HAP-1 (cell line): ENCODE data around the gene HSD17B11.
A peak's percentile ranks its signal among the peaks of the same experiment; 100 is the strongest.
"Not testable (repeated sequence)": the region's sequence is repeated elsewhere in the genome, so short reads cannot be mapped to it uniquely, and the experiment has no call there.

Source experiments
- DNase-seq, 2 experiments: peaks; one replicate each; pipeline ENCODE4 v3.0.0-alpha.2; 2016 to 2020; ENCODE audit warnings: low spot score in 2 of 2
- H3K27me3 ChIP-seq: fragments of 250-450 bp; sonication (Bioruptor Pico); 2 replicates; pipeline ENCODE4 v1.5.1; 2020; ENCODE audit warnings: low read depth, mild to moderate bottlenecking, moderate library complexity
- H3K36me3 ChIP-seq: fragments of 250-450 bp; sonication (Bioruptor Pico); replicated peaks from 2 replicates; pipeline ENCODE4 v1.5.1; 2020; ENCODE audit warnings: mild to moderate bottlenecking
- H3K4me1 ChIP-seq: fragments of 250-450 bp; sonication (Bioruptor Pico); 2 replicates; pipeline ENCODE4 v1.5.1; 2020; ENCODE audit warnings: mild to moderate bottlenecking
- H3K4me3 ChIP-seq: fragments of 250-450 bp; sonication (Bioruptor Pico); 2 replicates; pipeline ENCODE4 v1.5.1; 2020; ENCODE audit warnings: mild to moderate bottlenecking, moderate library complexity
- H3K9me3 ChIP-seq: fragments of 250-450 bp; sonication (Bioruptor Pico); 2 replicates; pipeline ENCODE4 v1.5.1; 2020; ENCODE audit warnings: mild to moderate bottlenecking, moderate library complexity
- in situ Hi-C: fragments of 300-500 bp; cut with MboI; formaldehyde crosslinking; loops from 3 replicates; pipeline ENCODE4 v1.14.3; 2020; ENCODE audit warnings: low sequenced_read_pairs, inconsistent platforms, mixed read lengths

HSD17B11 gene

DNA sequence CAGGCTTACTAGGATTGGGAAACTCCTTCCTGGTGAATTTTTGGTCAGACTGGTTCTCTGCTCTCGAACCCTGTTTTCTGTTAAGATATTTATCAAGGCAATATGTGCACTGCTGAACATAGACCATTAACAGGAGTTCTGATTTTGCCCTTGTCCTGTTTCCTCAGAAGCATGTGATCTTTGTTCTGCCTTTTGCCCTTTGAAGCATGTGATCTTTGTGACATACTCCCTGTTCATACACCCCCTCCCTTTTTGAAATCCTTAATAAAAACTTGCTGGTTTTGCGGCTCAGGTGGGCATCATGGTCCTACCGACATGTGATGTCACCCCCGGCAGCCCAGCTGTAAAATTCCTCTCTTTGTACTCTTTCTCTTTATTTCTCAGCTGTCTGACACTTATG is 27.4 kb upstream of the HSD17B11 start:
- H3K9me3 ChIP-seq, H3K27me3 ChIP-seq, H3K36me3 ChIP-seq, H3K4me3 ChIP-seq, in situ Hi-C loops, DNase-seq: not testable (repeated sequence)
- H3K4me1 ChIP-seq = peaks cover 37% of the 10 kb centered on the region

DNA sequence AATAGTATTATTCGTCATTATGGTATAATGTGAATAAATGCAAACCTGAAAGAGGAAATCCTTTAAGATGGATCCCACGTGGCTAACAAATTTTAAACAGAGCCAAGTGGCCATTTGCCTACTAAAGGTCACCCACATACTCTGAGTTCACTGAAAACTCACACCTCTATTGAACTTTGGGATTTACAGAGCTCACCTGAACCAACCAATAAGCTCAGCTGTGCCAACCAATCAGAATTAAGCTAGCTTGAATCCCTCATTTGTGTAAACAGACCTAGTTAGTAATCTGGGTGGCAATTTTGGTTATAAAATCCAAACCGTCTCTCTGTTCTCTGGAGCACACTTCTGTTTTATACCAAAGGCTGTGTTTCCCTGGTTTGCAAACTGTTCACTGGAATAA is 26.0 kb upstream of the HSD17B11 start:
- Histone ChIP-seq H3K4me1 (peaks cover 35% of the 10 kb centered on the region), H3K4me3 (no peak overlapping the region), H3K9me3 (peaks cover 2% of the 10 kb centered on the region), H3K36me3 (no peaks in the 10 kb centered on the region), H3K27me3 (no peaks in the 10 kb centered on the region)
- in situ Hi-C loops = no loop called here
- DNase-seq = no peak

DNA sequence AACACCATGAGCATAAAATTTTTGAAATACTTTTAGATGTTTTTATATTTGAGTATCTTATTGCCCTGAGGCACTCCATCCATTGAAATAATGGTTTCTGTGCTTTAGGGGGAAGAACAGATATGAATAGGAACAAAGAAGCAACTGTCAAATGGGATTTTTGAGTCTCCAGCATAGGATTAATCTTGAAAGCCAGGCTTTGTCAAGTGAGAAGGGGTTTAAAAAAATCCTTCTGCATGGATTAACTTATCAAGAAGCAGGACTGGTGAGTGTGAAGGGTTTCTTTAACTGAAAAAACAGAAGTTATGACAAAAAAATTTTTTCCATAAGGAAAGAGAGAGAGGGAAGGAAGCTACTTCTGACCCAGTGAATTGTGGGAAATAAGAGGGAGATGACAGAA is 23.8 kb upstream of the HSD17B11 start:
- peak; percentile 28 to 87 for DNase-seq
- in situ Hi-C loops = no loop called here

DNA sequence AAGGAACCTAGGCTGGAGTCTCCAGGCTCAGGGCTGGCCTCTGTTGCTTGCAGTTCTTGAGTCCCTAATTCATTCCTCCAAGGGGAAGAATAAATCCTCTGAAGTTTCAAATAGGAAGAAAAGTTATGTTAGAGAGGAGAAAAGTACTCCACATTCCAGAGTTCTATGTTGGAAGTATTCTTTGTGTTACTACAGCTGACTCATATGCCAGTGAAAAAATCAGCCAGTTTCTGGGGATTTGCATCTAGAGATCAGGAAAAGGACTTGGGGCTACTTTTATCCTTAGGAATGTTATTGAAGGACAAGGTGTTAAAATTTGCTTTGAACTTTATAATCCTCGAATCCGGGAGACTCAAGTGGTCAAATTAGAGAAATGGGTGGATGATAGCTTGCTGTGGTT is 19.7 kb upstream of the HSD17B11 start:
- Histone ChIP-seq H3K36me3 (no peaks in the 10 kb centered on the region), H3K27me3 (no peaks in the 10 kb centered on the region), H3K4me1 (peaks cover 33% of the 10 kb centered on the region), H3K9me3 (no peaks in the 10 kb centered on the region; the same call in 1 of the 2 replicates), H3K4me3 (no peak overlapping the region)
- DNase-seq = no peak
- in situ Hi-C loops = no loop called here

More for the DNA sequence above, 23.8 kb upstream of the HSD17B11 start:
- Histone ChIP-seq H3K4me1 (peaks cover 27% of the 10 kb centered on the region), H3K36me3 (no peaks in the 10 kb centered on the region), H3K27me3 (no peaks in the 10 kb centered on the region), H3K4me3 (no peak overlapping the region), H3K9me3 (peaks cover 2% of the 10 kb centered on the region)

DNA sequence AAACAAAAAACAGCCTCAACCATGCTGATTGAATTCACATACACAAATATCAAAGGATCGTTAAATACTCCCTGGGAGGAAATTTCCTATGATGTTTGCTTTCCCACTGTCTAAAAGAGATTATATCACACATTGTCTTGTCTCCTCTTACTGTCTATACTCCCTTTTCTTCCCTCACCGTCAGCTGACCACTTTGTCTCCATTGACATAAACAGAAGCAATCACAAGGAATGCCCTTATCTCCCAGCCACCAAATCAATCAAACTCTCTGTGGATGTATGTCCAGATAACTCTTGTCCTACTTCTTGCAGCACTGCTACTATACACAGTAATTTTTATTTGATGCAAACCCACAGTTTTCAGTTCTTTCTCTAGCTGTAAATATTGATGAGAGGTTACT is 19.2 kb upstream of the HSD17B11 start:
- no peaks in the 10 kb centered on the region for H3K27me3 ChIP-seq
- no peaks in the 10 kb centered on the region; the same call in 1 of the 2 replicates for H3K9me3 ChIP-seq
- in situ Hi-C loops = no loop called here
- peaks cover 29% of the 10 kb centered on the region for H3K4me1 ChIP-seq
- no peaks in the 10 kb centered on the region for H3K36me3 ChIP-seq
- H3K4me3 ChIP-seq = no peak overlapping the region
- no peak for DNase-seq

DNA sequence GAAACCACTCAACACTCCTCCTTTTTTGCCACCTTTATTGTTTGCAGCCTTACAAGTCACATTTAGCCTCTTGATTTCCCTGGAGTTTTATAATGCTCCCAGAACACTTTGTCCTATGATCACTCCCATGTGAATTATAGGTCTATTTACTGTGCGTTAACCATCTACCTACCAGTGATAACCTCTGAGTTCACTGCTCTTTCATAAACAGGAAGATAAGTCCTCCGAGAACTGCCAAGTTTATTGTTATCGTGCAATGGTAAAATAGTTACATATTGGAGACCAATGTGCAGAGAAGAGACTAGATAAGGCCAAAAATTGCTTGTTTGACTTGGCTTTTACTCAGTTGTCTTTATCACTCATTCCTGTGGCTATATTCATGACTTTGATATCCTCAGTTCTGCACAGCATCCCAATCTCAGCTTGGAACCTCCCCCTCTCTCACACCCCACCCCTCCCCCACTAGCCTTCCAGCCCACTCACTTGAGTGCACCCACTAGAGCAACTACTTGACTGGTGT is 18.5 kb upstream of the HSD17B11 start:
- Histone ChIP-seq H3K4me3 (no peak overlapping the region), H3K36me3 (no peaks in the 10 kb centered on the region), H3K9me3 (no peaks in the 10 kb centered on the region), H3K27me3 (no peaks in the 10 kb centered on the region), H3K4me1 (peaks cover 25% of the 10 kb centered on the region)
- in situ Hi-C loops = no loop called here
- DNase-seq = no peak

DNA sequence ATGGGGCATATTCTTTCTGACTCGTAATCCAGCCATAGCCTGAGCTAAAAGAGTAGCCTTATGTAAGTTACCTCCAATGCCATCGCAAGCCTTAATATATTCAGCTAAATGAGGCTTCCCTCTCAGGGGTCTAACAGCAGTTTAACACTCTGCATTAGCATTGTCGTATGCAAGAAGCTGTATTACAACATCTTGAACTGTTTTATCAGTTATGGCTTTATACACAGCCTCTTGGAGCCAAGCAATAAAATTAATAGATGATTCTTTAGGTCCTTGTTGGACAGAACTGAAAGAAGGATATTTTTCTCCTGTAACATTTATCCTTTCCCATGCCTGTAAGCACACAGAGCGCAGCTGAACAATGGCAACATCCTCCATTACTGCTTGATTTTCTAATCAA is 15.9 kb upstream of the HSD17B11 start:
- H3K27me3 ChIP-seq, in situ Hi-C loops, H3K4me3 ChIP-seq, DNase-seq, H3K36me3 ChIP-seq, H3K9me3 ChIP-seq: not testable (repeated sequence)
- peaks cover 23% of the 10 kb centered on the region for H3K4me1 ChIP-seq

DNA sequence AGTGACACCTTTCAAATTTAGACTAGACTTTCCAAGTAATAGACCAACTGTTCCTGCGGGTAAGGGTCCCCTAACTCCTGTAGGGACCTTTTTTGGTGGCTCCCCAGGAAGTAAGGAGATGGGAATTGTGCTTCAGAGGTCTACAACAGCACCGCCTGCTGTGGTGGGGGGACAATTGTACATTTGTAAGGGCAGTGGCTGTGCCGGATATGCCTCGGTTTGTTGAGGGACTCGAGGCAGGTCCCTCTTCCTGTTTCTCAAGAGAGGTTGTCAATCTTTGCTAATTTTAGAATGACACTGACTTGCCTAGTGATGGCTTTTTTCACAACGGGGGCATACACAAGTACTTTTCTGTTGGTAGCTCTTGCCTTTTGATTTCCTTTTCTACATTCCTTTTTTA is 15.5 kb upstream of the HSD17B11 start:
- H3K9me3 ChIP-seq = no peaks in the 10 kb centered on the region
- H3K4me3 ChIP-seq = no peak overlapping the region
- in situ Hi-C loops = no loop called here
- peaks cover 23% of the 10 kb centered on the region for H3K4me1 ChIP-seq
- no peak for DNase-seq
- no peaks in the 10 kb centered on the region for H3K27me3 ChIP-seq
- no peaks in the 10 kb centered on the region for H3K36me3 ChIP-seq

DNA sequence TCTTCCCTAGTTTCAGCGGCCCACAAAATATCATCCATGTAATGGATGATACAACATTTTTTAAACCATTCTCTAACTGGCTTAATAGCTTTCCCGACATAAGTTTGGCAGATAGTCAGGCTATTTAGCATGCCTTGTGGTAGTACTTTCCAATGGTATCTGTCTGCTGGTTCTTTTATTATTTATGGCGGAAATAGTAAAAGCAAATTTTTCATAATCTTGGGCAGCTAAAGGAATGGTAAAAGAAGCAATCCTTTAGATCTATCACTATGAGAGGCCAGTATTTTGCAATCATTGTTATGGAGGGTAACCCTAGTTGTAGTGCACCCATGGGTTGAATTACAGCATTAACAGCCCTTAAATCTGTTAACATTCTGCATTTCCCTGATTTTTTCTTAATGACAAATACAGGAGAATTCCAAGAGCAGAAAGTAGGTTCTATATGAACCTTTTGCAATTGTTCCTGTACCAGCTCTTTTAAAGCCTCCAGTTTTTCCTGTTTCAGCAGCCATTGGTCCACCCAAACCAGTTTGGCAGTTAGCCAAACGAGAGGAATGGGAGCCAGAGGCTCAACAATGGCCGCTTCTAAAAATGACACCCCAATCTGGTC is 14.3 kb upstream of the HSD17B11 start:
- Histone ChIP-seq H3K4me3 (no peak overlapping the region), H3K9me3 (no peaks in the 10 kb centered on the region), H3K27me3 (no peaks in the 10 kb centered on the region), H3K4me1 (peaks cover 17% of the 10 kb centered on the region), H3K36me3 (no peaks in the 10 kb centered on the region)
- in situ Hi-C loops = no loop called here
- no peak for DNase-seq

DNA sequence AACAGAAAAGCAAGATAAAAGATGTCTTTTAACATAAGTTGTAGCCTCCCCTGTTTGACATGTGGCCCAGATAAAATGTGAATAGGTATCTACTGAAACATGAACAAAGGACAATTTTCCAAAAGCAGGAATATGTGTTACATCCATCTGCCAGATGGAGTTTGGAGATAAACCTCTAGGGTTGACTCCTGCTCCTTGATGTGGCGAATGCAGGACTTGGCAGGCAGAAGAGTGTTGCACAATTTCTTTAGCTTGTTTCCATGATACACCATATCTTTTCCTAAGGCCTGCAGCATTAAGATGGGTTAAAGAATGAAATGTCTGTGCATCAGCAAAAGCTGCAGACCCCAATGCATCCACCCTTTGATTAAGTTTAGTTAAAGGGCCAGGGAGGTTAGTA is 12.7 kb upstream of the HSD17B11 start:
- H3K9me3 ChIP-seq, DNase-seq, H3K4me1 ChIP-seq, H3K36me3 ChIP-seq, H3K27me3 ChIP-seq, H3K4me3 ChIP-seq, in situ Hi-C loops: not testable (repeated sequence)

DNA sequence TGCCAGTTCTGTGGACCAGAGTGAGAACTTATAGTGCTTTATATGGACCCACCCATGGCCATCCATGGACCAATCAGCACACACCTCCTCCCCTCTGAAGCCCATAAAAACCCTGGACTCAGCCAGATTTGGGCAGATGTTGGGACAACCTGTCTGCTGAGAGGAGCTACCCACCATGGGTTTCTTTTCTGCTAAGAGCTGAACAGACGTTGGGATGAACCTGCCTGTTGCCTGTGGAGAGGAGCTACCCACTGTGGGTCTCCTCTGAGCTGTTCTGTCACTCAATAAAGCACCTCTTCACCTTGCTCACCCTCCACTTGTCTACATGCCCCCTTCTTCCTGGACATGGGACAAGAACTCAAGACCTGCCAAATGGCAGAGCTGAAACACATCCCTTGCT is 9.0 kb upstream of the HSD17B11 start:
- in situ Hi-C loops = no loop called here
- no peaks in the 10 kb centered on the region for H3K27me3 ChIP-seq
- no peaks in the 10 kb centered on the region for H3K36me3 ChIP-seq
- H3K9me3 ChIP-seq = no peaks in the 10 kb centered on the region
- H3K4me1 ChIP-seq = no peaks in the 10 kb centered on the region
- no peak overlapping the region for H3K4me3 ChIP-seq
- DNase-seq = no peak

DNA sequence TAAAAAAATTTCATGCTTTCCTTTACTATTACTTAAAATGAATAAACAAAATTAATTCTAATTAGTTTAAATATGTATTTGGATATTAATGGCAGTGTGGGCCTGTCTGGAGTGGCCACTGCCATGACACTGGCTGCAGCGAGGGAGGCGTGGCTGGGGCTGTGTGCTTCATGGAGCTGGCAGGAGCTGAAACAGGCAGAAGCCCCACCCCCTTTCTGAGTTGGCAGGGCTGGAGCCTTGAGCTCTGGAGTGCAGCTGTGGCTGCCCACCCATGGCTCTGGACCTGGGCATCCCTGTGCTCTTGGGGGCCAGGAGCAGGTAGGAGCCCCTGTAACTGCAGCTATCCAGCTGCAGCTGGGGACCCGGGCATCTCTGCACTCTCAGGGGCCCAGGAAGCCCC is 8.2 kb upstream of the HSD17B11 start:
- no peak overlapping the region for H3K4me3 ChIP-seq
- H3K27me3 ChIP-seq = no peaks in the 10 kb centered on the region
- H3K36me3 ChIP-seq = no peaks in the 10 kb centered on the region
- H3K9me3 ChIP-seq = no peaks in the 10 kb centered on the region
- peak in 1 of 2 experiments; percentile 21 for DNase-seq
- in situ Hi-C loops = no loop called here
- H3K4me1 ChIP-seq = no peaks in the 10 kb centered on the region

DNA sequence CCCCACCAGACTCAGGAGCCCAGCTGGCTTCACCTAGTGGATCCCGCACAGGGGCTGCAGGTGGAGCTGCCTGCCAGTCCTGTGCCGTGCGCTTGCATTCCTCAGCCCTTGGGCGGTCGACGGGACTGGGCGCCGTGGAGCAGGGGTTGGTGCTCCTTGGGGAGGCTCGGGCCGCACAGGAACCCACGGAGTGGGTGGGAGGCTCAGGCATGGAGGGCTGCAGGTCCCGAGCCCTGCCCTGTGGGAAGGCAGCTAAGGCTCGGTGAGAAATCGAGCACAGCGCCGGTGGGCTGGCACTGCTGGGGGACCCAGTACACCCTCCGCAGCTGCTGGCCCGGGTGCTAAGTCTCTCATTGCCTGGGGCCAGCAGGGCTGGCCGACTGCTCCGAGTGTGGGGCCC is 4.9 kb upstream of the HSD17B11 start:
- H3K4me3 ChIP-seq, H3K27me3 ChIP-seq, H3K36me3 ChIP-seq, in situ Hi-C loops, H3K9me3 ChIP-seq, H3K4me1 ChIP-seq, DNase-seq: not testable (repeated sequence)

DNA sequence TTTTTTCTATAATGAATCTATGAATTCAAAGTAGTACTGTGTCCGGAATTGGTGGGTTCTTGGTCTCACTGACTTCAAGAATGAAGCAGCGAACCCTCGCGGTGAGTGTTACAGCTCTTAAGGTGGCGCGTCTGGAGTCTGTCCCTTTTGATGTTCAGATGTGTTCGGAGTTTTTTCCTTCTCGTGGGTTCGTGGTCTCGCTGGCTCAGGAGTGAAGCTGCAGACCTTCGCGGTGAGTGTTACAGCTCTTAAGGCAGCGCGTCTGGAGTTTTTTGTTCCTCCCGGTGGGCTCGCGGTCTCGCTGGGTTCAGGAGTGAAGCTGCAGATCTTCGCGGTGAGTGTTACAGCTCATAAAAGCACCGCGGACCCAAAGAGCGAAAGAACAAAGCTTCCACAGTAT is 4.1 kb upstream of the HSD17B11 start:
- H3K27me3 ChIP-seq, H3K36me3 ChIP-seq, DNase-seq, in situ Hi-C loops, H3K9me3 ChIP-seq, H3K4me1 ChIP-seq, H3K4me3 ChIP-seq: not testable (repeated sequence)

DNA sequence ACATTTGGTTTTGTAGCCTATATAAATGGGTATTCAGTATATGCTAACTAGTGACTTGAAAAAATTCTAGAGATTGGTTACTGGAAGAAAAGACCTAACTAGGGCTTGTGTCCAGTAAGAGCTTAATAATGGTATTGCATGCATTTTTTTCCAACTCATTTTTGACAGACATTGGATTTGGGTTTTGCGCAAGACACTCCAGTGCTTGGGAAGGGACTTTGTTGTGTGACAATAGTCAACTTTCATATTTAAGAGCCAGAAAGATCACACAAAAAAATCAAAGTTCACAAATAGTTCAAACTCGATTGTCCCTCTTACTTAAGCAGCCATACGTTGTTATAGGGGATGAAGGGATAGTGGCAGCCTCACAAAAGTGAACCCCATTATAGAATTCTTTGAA is 1.2 kb upstream of the HSD17B11 start:
- H3K4me1 ChIP-seq = peaks cover 11% of the 10 kb centered on the region
- H3K4me3 ChIP-seq = no peak overlapping the region
- H3K36me3 ChIP-seq = peaks cover 11% of the 10 kb centered on the region
- no peaks in the 10 kb centered on the region for H3K27me3 ChIP-seq
- in situ Hi-C loops = no loop called here
- DNase-seq = no peak
- peaks cover 4% of the 10 kb centered on the region; the same call in 1 of the 2 replicates for H3K9me3 ChIP-seq
